ENCODE results near the gene UBE2J1. TPM values are rescaled to one million over a fixed set of nuclear protein-coding genes. Genes with fewer than 3 reads are reported as not detected.

Gene UBE2J1
- total and polyA plus RNA-seq, 2 donors (not counting 1 experiment from before 2014, with no cell fraction given) = 27.6 to 53.6 TPM

GRCh38 chr6:89386917-89387491 lies 34.5 kb upstream of the UBE2J1 start:
- no peaks in the 10 kb centered on the region for H3K9me3 ChIP-seq (ENCODE audit: control insufficient read depth, insufficient read depth, low read depth, low read length)

GRCh38 chr6:89385846-89386245 lies 33.3 kb upstream of the UBE2J1 start:
- H3K36me3 ChIP-seq (ENCODE audit: control insufficient read depth, insufficient read depth, low read length) = no peaks in the 10 kb centered on the region
- TF ChIP-seq EZH2 (IDR thresholded peaks at IDR 0.05; ENCODE audit: low read length, missing control alignments) (no peak), CTCF (conservative IDR thresholded peaks at IDR 0.05 in 1 of 2, IDR thresholded peaks at IDR 0.05 in 1 of 2; ENCODE audit: low read depth in 1 of 2, low read length in 2 of 2) (no peak)
- H3K27ac ChIP-seq (ENCODE audit: insufficient read depth, low read length) = no peak overlapping the region
- H3K9ac ChIP-seq (ENCODE audit: insufficient read depth, low read length) = no peak overlapping the region
- no peak overlapping the region for H3K4me2 ChIP-seq (ENCODE audit: extremely low read depth, insufficient read depth, low read length)
- H2AFZ ChIP-seq (ENCODE audit: low read length) = no peak overlapping the region
- no peaks in the 10 kb centered on the region for H3K4me1 ChIP-seq (ENCODE audit: control insufficient read depth, extremely low read depth, insufficient read depth, low read length)
- H3K4me3 ChIP-seq (replicated peaks in 1 of 4; ENCODE audit: control extremely low read depth in 1 of 4, insufficient read depth in 1 of 4, low read depth in 3 of 4, low read length in 4 of 4) = no peak overlapping the region
- no peaks in the 10 kb centered on the region for H3K27me3 ChIP-seq (ENCODE audit: control insufficient read depth, insufficient read depth, low read length)
- H4K20me1 ChIP-seq (ENCODE audit: control insufficient read depth, extremely low read depth, insufficient read depth, low read length) = no peaks in the 10 kb centered on the region
- DNase-seq (ENCODE audit: low read depth in 2 of 2) = no peak
- H3K79me2 ChIP-seq (ENCODE audit: control insufficient read depth, insufficient read depth, low read length) = no peaks in the 10 kb centered on the region
- no peaks in the 10 kb centered on the region for H3K9me3 ChIP-seq (ENCODE audit: control insufficient read depth, insufficient read depth, low read depth, low read length)

More at GRCh38 chr6:89386917-89387491, 34.5 kb upstream of the UBE2J1 start:
- Histone ChIP-seq H3K9ac (ENCODE audit: insufficient read depth, low read length) (no peak overlapping the region), H3K4me3 (replicated peaks in 1 of 4; ENCODE audit: control extremely low read depth in 1 of 4, insufficient read depth in 1 of 4, low read depth in 3 of 4, low read length in 4 of 4) (no peak overlapping the region), H2AFZ (ENCODE audit: low read length) (no peak overlapping the region), H3K36me3 (ENCODE audit: control insufficient read depth, insufficient read depth, low read length) (no peaks in the 10 kb centered on the region), H3K79me2 (ENCODE audit: control insufficient read depth, insufficient read depth, low read length) (no peaks in the 10 kb centered on the region), H3K27me3 (ENCODE audit: control insufficient read depth, insufficient read depth, low read length) (no peaks in the 10 kb centered on the region), H4K20me1 (ENCODE audit: control insufficient read depth, extremely low read depth, insufficient read depth, low read length) (no peaks in the 10 kb centered on the region), H3K4me1 (ENCODE audit: control insufficient read depth, extremely low read depth, insufficient read depth, low read length) (no peaks in the 10 kb centered on the region), H3K27ac (ENCODE audit: insufficient read depth, low read length) (no peak overlapping the region), H3K4me2 (ENCODE audit: extremely low read depth, insufficient read depth, low read length) (no peak overlapping the region)
- TF ChIP-seq EZH2 (IDR thresholded peaks at IDR 0.05; ENCODE audit: low read length, missing control alignments) = no peak
- TF ChIP-seq CTCF (conservative IDR thresholded peaks at IDR 0.05 in 1 of 2, IDR thresholded peaks at IDR 0.05 in 1 of 2; ENCODE audit: low read depth in 1 of 2, low read length in 2 of 2) = no peak
- DNase-seq (ENCODE audit: low read depth in 2 of 2) = no peak

GRCh38 chr6:89385156-89385667 lies 32.7 kb upstream of the UBE2J1 start:
- no peaks in the 10 kb centered on the region for H3K4me1 ChIP-seq (ENCODE audit: control insufficient read depth, extremely low read depth, insufficient read depth, low read length)
- no peaks in the 10 kb centered on the region for H3K9me3 ChIP-seq (ENCODE audit: control insufficient read depth, insufficient read depth, low read depth, low read length)
- no peak overlapping the region for H3K4me3 ChIP-seq (replicated peaks in 1 of 4; ENCODE audit: control extremely low read depth in 1 of 4, insufficient read depth in 1 of 4, low read depth in 3 of 4, low read length in 4 of 4)
- no peaks in the 10 kb centered on the region for H4K20me1 ChIP-seq (ENCODE audit: control insufficient read depth, extremely low read depth, insufficient read depth, low read length)
- TF ChIP-seq EZH2 (IDR thresholded peaks at IDR 0.05; ENCODE audit: low read length, missing control alignments) (no peak), CTCF (conservative IDR thresholded peaks at IDR 0.05 in 1 of 2, IDR thresholded peaks at IDR 0.05 in 1 of 2; ENCODE audit: low read depth in 1 of 2, low read length in 2 of 2) (no peak)
- no peaks in the 10 kb centered on the region for H3K27me3 ChIP-seq (ENCODE audit: control insufficient read depth, insufficient read depth, low read length)
- H2AFZ ChIP-seq (ENCODE audit: low read length) = no peak overlapping the region
- no peak overlapping the region for H3K4me2 ChIP-seq (ENCODE audit: extremely low read depth, insufficient read depth, low read length)
- no peak overlapping the region for H3K9ac ChIP-seq (ENCODE audit: insufficient read depth, low read length)
- no peak overlapping the region for H3K27ac ChIP-seq (ENCODE audit: insufficient read depth, low read length)
- DNase-seq (ENCODE audit: low read depth in 2 of 2) = peak in 1 of 2 donors; percentile 72
- H3K79me2 ChIP-seq (ENCODE audit: control insufficient read depth, insufficient read depth, low read length) = no peaks in the 10 kb centered on the region
- H3K36me3 ChIP-seq (ENCODE audit: control insufficient read depth, insufficient read depth, low read length) = no peaks in the 10 kb centered on the region

Data from fibroblast of lung (primary cell).